ENCODE results near the gene B3GALT6.

The B3GALT6 gene

DNA sequence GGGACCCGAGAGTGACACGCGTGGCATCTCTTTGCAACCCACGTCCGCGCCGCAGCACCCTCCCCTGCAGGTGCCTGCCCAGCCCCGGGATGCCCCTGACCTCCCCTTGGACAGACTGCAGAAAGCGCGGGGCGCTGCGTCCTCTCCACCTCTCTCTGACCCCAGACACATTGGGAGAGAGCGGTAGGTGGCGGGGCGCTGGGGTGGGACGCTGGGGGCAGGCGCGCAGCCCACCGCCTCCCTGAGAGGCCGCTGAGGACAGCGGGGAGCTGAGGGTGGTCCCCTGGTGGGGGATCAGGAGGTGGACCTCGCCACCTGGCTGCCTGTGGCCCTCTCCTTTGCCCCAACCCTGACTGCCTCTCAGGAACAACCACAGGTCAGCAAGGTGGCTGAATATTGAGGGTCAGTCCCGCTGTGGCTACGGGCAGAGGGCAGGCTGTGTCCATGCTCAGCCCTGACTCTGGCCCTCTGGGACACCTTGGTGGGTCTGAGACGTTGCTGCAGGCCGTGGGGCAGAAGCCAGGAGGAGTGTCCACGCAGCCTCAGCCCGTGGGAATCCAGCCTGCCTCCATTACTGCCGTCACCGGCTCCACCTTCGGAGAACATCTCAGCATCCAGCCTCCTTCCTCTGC is 42.4 kb downstream of the B3GALT6 start:
- no peak for TF ChIP-seq MYC (IDR thresholded peaks at IDR 0.05; ENCODE audit: low read depth, low read length)
- H3K4me3 ChIP-seq (ENCODE audit: low read depth, low read length), result peak overlapping the region; percentile 53
- DNase-seq (ENCODE audit: low read depth), result no peak

DNA sequence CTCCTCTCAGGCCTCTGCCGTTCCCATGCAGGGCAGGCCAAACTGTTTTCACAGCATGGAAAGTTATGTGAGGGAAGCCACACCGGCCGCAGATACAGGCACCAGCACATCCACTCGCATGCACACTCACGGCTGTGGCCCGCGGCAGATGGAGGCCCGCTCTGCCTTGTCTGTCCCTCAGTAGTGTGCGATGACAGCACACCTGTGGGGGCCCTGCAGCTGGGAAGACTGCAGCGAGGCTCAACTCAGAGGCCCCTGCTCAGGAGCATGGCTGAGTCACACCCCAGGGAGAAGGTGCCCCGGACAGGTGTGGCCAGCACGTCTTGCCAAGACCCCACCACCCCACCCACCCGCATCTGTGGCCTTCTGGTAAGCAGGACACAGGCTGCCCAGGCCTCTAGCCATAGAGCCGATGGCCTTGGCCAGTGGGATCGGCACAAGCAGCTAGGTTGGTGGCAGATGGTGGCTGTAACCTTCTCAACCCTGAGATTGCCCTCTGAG is 42.9 kb downstream of the B3GALT6 start:
- no peak overlapping the region for H3K4me3 ChIP-seq (ENCODE audit: low read depth, low read length)
- DNase-seq (ENCODE audit: low read depth), result no peak
- TF ChIP-seq, protein P1, sequence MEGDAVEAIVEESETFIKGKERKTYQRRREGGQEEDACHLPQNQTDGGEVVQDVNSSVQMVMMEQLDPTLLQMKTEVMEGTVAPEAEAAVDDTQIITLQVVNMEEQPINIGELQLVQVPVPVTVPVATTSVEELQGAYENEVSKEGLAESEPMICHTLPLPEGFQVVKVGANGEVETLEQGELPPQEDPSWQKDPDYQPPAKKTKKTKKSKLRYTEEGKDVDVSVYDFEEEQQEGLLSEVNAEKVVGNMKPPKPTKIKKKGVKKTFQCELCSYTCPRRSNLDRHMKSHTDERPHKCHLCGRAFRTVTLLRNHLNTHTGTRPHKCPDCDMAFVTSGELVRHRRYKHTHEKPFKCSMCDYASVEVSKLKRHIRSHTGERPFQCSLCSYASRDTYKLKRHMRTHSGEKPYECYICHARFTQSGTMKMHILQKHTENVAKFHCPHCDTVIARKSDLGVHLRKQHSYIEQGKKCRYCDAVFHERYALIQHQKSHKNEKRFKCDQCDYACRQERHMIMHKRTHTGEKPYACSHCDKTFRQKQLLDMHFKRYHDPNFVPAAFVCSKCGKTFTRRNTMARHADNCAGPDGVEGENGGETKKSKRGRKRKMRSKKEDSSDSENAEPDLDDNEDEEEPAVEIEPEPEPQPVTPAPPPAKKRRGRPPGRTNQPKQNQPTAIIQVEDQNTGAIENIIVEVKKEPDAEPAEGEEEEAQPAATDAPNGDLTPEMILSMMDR (IDR thresholded peaks at IDR 0.05; ENCODE audit: low read depth, low read length), result no peak
- TF ChIP-seq, protein P2, sequence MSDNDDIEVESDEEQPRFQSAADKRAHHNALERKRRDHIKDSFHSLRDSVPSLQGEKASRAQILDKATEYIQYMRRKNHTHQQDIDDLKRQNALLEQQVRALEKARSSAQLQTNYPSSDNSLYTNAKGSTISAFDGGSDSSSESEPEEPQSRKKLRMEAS (IDR thresholded peaks at IDR 0.05; ENCODE audit: low read depth, low read length), result no peak
- TF ChIP-seq POLR2A (IDR thresholded peaks at IDR 0.05; ENCODE audit: extremely low read depth, insufficient read length), result no peak
- no peak for TF ChIP-seq MYC (IDR thresholded peaks at IDR 0.05; ENCODE audit: low read depth, low read length)

DNA sequence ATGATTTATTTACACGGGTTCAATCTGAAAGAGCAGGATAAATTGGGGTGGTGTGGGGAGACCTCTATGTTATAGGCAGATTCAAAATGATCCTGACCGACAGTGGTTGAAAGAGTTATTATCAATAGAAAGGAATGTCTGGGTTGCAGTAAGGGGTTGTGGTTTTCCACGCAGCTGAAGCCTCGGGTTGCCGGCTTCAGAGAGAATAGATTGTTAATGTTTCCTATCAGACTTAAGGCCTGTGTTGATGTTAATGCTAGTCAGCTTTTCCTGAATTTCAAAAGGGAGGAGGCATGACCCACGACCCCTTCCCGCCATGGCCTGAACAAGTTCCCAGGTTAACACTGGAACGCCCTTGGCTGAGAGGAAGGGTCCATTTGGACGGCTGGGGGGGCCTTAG is 43.8 kb downstream of the B3GALT6 start:
- TF ChIP-seq, protein P1 (IDR thresholded peaks at IDR 0.05; ENCODE audit: low read depth, low read length), result no peak
- TF ChIP-seq POLR2A (IDR thresholded peaks at IDR 0.05; ENCODE audit: extremely low read depth, insufficient read length) (no peak), MYC (IDR thresholded peaks at IDR 0.05; ENCODE audit: low read depth, low read length) (no peak)
- TF ChIP-seq, protein P2 (IDR thresholded peaks at IDR 0.05; ENCODE audit: low read depth, low read length), result no peak
- no peak overlapping the region for H3K4me3 ChIP-seq (ENCODE audit: low read depth, low read length)
- DNase-seq (ENCODE audit: low read depth), result no peak

DNA sequence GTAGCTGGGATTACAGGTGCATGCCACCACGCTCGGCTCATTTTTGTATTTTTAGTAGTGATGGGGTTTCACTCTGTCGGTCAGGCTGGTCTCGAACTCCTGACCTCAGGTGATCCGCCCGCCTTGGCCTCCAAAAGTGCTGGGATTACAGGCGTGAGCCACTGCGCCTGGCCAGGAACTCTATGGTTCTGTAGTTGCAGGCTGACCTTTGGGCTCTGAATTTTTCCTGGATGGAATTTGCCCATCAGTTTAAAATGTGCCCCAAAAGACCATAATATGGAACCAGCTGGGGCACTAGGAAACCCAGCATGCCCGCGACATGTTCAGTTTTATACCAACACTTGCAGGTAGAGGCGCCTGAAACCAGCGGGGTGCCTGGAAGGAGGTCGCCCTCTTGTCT is 46.6 kb downstream of the B3GALT6 start:
- no peak for TF ChIP-seq POLR2A (IDR thresholded peaks at IDR 0.05; ENCODE audit: extremely low read depth, insufficient read length)
- no peak for TF ChIP-seq MYC (IDR thresholded peaks at IDR 0.05; ENCODE audit: low read depth, low read length)
- TF ChIP-seq, protein P1 (IDR thresholded peaks at IDR 0.05; ENCODE audit: low read depth, low read length), result no peak
- TF ChIP-seq, protein P2 (IDR thresholded peaks at IDR 0.05; ENCODE audit: low read depth, low read length), result no peak
- no peak for DNase-seq (ENCODE audit: low read depth)
- no peak overlapping the region for H3K4me3 ChIP-seq (ENCODE audit: low read depth, low read length)

DNA sequence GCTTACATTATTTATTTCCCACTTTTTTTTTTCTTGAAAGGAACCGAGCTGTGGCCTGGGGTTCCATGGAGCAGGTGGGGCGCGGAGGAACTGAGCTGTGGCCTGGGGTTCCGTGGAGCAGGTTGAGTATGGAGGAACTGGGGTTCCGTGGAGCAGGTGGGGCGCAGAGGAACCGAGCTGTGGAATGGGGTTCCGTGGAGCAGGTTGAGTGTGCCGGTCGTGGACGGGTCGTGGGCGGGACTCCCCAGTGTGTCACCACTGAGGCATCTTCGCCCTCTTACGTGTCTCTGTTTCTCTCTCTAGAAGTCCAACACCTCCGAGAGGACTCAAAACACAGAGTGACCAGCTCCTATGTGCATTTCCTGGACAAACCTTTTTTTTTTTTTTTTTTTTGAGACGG is 47.0 kb downstream of the B3GALT6 start:
- DNase-seq (ENCODE audit: low read depth), result no peak
- TF ChIP-seq, protein P1 (IDR thresholded peaks at IDR 0.05; ENCODE audit: low read depth, low read length), result no peak
- TF ChIP-seq MYC (IDR thresholded peaks at IDR 0.05; ENCODE audit: low read depth, low read length) (no peak), POLR2A (IDR thresholded peaks at IDR 0.05; ENCODE audit: extremely low read depth, insufficient read length) (no peak)
- TF ChIP-seq, protein P2 (IDR thresholded peaks at IDR 0.05; ENCODE audit: low read depth, low read length), result no peak
- no peak overlapping the region for H3K4me3 ChIP-seq (ENCODE audit: low read depth, low read length)

DNA sequence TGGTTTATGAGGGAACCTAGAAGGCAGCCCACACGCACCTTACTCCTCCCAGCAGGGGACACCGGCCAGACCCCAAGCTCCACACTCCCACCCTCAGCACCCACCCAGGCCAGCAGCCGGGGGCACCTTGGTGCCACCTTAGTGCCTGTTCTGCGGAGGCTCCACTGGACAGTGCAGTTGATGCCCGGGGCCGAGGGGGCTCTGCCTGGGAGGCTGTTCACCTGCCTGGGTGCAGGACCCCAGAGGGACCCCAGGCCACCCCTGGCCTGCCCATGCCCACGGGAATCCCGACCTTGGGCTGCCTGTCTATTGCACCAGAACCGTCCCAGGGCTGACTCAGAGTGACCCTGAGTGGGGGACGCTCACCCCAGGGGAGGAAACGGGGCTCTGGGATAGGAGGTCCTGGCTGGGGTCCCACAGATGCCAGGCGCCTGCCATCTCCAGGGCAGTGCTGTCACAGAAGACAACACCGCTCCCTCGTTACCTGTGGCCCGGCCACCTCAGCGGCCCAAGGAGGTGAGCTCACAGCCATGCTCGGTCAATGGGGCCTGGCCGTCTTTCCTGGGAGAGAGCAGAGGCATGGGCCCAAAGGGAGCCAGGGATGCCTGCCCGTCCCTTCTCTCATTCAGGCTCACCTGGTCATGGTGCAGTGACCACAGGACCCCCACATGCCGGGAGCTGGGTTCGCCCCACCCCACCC is 48.9 kb downstream of the B3GALT6 start:
- TF ChIP-seq, protein P1 (IDR thresholded peaks at IDR 0.05; ENCODE audit: low read depth, low read length), result no peak
- TF ChIP-seq MYC (IDR thresholded peaks at IDR 0.05; ENCODE audit: low read depth, low read length), result no peak
- no peak for TF ChIP-seq POLR2A (IDR thresholded peaks at IDR 0.05; ENCODE audit: extremely low read depth, insufficient read length)
- TF ChIP-seq, protein P2 (IDR thresholded peaks at IDR 0.05; ENCODE audit: low read depth, low read length), result no peak
- DNase-seq (ENCODE audit: low read depth), result no peak
- H3K4me3 ChIP-seq (ENCODE audit: low read depth, low read length), result no peak overlapping the region
